WERI-Rb-1 (cell line): ENCODE data around the gene GRIK4.
"Not testable (repeated sequence)": the region's sequence is repeated elsewhere in the genome, so short reads cannot be mapped to it uniquely, and the experiment has no call there.

Source experiments
- DNase-seq: peaks from one replicate; pipeline ENCODE4 v3.0.0-alpha.2; 2020
- H3K27ac ChIP-seq: fragments of 250-450 bp; sonication (Bioruptor Pico); 2 replicates; pipeline ENCODE4 v1.5.1; 2020; ENCODE audit warnings: mild to moderate bottlenecking, moderate library complexity
- H3K27me3 ChIP-seq: fragments of 250-450 bp; sonication (Bioruptor Pico); 2 replicates; pipeline ENCODE4 v1.5.1; 2021; ENCODE audit warnings: mild to moderate bottlenecking, low read depth, moderate library complexity; ENCODE audit not compliant: insufficient read depth, severe bottlenecking
- H3K36me3 ChIP-seq: fragments of 250-450 bp; sonication (Bioruptor Pico); 2 replicates; pipeline ENCODE4 v1.5.1; 2020; ENCODE audit warnings: mild to moderate bottlenecking, moderate library complexity
- H3K4me3 ChIP-seq: 2 replicates; pipeline ENCODE4 v1.5.1; 2011; ENCODE audit warnings: low read depth, mild to moderate bottlenecking, control low read depth, low read length
- H3K9me3 ChIP-seq: fragments of 250-450 bp; sonication (Bioruptor Pico); 2 replicates; pipeline ENCODE4 v1.5.1; 2021; ENCODE audit warnings: mild to moderate bottlenecking, moderate library complexity; ENCODE audit not compliant: severe bottlenecking
- TF ChIP-seq, protein P1 (sequence below): IDR thresholded peaks from 2 replicates; pipeline ENCODE4 v1.5.1; 2011; ENCODE audit warnings: low read depth, mild to moderate bottlenecking, control low read depth, inconsistent platforms, low read length

Gene GRIK4

DNA sequence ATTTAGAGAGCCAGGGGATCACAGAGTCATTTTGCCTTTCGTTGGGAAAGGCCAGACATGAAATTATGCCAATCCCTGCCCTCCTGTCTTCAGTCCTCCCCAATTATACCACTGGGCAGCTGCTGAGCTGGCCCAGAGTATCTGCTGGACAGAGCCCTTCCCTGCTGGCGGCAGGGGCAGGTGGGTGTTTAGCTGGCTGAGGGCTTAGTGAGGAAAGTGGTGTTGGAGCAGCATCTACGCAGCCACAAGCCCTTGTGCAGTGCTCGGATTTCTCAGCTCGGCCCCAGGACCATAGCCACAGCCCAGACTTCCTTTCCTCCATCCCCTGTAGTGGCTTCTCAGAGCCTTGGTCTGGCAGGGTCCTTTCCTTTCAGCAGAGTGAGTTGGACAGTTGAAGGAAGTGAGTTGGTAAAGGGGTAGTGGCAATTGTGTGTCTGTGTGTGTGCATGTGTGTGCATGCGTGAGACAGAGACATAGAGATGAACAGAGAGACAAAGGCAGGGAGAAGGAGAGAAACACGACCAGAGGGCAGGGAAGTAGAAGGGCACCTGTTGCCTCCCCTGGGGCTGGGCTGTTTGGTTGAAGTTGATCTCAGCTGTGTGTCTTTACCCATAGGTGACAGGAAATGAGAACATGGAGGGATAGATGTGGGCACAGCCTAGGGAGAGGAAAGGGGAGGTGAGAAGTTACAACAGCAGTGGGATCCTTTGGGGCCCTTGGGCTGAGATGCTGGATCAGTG, 66.2 kb downstream of the GRIK4 start:
- DNase-seq, result no peak
- Histone ChIP-seq H3K36me3 (no peaks in the 10 kb centered on the region), H3K27ac (no peak overlapping the region), H3K9me3 (no peaks in the 10 kb centered on the region), H3K27me3 (no peaks in the 10 kb centered on the region), H3K4me3 (no peak overlapping the region)
- TF ChIP-seq, protein P1, sequence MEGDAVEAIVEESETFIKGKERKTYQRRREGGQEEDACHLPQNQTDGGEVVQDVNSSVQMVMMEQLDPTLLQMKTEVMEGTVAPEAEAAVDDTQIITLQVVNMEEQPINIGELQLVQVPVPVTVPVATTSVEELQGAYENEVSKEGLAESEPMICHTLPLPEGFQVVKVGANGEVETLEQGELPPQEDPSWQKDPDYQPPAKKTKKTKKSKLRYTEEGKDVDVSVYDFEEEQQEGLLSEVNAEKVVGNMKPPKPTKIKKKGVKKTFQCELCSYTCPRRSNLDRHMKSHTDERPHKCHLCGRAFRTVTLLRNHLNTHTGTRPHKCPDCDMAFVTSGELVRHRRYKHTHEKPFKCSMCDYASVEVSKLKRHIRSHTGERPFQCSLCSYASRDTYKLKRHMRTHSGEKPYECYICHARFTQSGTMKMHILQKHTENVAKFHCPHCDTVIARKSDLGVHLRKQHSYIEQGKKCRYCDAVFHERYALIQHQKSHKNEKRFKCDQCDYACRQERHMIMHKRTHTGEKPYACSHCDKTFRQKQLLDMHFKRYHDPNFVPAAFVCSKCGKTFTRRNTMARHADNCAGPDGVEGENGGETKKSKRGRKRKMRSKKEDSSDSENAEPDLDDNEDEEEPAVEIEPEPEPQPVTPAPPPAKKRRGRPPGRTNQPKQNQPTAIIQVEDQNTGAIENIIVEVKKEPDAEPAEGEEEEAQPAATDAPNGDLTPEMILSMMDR, result no peak

DNA sequence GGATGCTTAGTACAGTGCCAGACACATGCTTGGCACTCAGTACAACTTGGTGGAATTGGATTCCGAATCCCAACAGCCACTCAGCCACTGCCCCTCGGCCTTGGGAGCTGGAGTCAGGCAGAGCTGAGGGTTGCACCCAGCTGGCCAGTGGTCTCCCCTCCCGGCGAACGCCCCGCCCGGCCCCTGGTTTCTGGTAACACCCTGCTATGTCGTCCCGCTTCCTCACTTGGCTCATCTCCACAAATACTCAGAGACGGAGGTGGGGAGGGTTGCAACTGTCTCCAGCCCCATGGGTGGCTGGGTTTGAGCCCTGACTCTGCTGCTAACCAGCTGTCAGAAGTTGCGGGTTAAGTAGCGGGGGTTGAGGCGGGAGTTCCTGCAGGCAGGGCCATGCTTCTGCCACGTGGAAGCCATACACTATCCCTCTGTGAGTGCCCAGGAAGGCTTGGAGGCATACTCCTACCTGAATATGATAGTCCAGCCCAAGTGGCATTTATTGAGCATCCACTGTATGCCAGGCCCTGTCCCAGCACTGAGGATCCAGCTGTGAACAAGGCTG, 67.1 kb downstream of the GRIK4 start:
- TF ChIP-seq, protein P1, result no peak

DNA sequence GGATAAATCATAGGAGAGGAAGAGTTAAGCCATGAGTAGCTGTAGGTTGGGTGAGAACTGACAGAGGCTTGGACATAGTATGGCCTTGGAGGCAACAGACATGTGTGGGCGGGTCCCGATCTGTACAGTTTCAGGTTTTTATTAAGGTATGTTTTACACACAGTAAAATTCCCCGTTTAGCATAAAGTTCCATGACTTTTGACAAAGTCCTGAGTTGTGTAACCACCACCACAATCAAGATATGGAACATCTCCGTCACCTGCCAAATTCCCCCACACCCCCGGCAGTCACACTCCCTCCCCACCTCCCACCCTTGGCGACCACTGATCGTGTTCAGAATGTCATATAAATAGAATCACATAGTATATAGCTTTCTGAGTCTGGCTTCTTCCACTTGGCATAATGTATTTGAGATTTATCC, 68.1 kb downstream of the GRIK4 start:
- H3K27ac ChIP-seq, result no peak overlapping the region
- H3K36me3 ChIP-seq, result no peaks in the 10 kb centered on the region
- H3K27me3 ChIP-seq, result no peaks in the 10 kb centered on the region
- no peaks in the 10 kb centered on the region for H3K9me3 ChIP-seq
- no peak overlapping the region for H3K4me3 ChIP-seq
- TF ChIP-seq, protein P1, result no peak
- no peak for DNase-seq

More for the DNA sequence above, 67.1 kb downstream of the GRIK4 start:
- no peak for DNase-seq
- Histone ChIP-seq H3K9me3 (no peaks in the 10 kb centered on the region), H3K36me3 (no peaks in the 10 kb centered on the region), H3K27ac (no peak overlapping the region), H3K4me3 (no peak overlapping the region), H3K27me3 (no peaks in the 10 kb centered on the region)

DNA sequence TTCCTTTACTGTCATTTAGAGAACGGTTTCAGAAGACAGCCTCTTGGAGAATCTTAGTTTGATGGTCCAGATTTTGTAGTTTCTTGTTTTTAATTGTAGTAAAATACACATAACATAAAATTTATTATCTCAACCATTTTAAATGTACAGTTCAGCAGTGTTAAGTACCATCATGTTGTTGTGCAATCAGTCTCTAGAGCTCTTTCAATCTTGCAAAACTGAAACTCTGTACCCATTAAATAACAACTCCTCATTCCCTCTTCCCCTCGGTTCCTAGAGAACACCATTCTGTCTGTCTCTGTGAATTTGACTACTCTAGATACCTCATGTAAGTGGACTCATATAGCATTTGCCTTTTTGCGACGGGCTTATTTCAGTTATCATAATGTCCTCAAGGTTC, 69.8 kb downstream of the GRIK4 start:
- no peak for DNase-seq
- TF ChIP-seq, protein P1, result no peak
- H3K27me3 ChIP-seq, result no peaks in the 10 kb centered on the region
- H3K36me3 ChIP-seq, result no peaks in the 10 kb centered on the region
- no peaks in the 10 kb centered on the region for H3K9me3 ChIP-seq
- H3K27ac ChIP-seq, result no peak overlapping the region
- no peak overlapping the region for H3K4me3 ChIP-seq

DNA sequence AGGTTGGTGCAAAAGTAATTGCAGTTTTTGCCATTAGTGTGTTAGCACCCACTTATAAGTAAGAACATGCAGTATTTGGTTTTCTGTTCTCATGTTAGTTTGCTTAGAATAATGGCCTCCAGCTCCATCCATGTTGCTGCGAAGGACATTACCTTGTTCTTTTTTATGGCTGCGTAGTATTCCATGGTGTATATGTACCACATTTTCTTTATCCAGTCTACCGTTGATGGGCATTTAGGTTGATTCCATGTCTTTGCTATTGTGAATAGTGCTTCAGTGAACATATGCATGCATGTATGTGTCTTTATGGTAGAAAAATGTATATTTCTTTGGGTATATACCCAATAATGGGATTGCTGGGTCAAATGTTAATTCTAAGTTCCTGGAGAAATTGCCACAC, 71.0 kb downstream of the GRIK4 start:
- DNase-seq, H3K27ac ChIP-seq, H3K9me3 ChIP-seq, H3K4me3 ChIP-seq, H3K36me3 ChIP-seq, H3K27me3 ChIP-seq: not testable (repeated sequence)

DNA sequence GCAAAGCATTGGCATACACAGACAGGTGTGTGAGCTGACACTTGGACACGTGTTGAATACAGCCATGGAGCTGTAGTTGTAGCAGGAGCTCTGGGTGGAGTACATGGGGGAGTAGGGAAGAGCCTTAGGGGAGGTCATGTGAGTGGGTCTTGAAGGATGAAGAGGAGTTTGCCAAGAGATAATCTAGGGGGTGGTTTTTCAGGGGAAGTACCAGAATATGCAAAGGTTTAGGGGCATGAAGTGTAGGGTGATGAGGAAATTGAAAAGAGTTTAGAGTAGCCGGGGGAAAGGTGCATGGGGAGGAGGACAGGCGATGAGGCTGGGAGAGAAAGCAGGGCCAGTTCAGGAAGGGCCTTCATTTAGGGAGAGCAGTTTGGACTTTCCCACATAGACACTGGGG, 74.5 kb downstream of the GRIK4 start:
- Histone ChIP-seq H3K27ac (no peak overlapping the region), H3K36me3 (no peaks in the 10 kb centered on the region), H3K9me3 (no peaks in the 10 kb centered on the region), H3K4me3 (no peak overlapping the region), H3K27me3 (no peaks in the 10 kb centered on the region)
- TF ChIP-seq, protein P1, result no peak
- no peak for DNase-seq
